B cell (primary cell): ENCODE measurements around the gene PLPPR1. TPM values are rescaled to one million over a fixed set of nuclear protein-coding genes. Genes with fewer than 3 reads are reported as not detected.

Experiments used
- ATAC-seq: fragments of 200-7000 bp; cut with Tn5 transposase; one replicate; pipeline ENCODE4 v1.10.0; 2021; ENCODE audit warnings: low read depth, mild to moderate bottlenecking, moderate number of reproducible peaks, moderate library complexity
- CTCF ChIA-PET: fragments of 350-600 bp; sonication (Branson Sonifier 250); formaldehyde crosslinking; loops from one replicate; lab custom pipeline; 2021; ENCODE audit warnings: antibody characterized with exemption, inconsistent platforms; lab: Charles Lee
- POLR2A ChIA-PET: fragments of 350-600 bp; sonication (Branson Sonifier 250); formaldehyde crosslinking; loops from one replicate; lab custom pipeline; 2021; ENCODE audit warnings: antibody characterized with exemption; lab: Charles Lee
- DNase-seq: peaks from one replicate; pipeline ENCODE4 v3.0.0; 2013
- H2AFZ ChIP-seq: 2 replicates; pipeline ENCODE4 v1.6.1; 2012; ENCODE audit warnings: mild to moderate bottlenecking, low read depth, low read length; ENCODE audit not compliant: insufficient read depth, poor library complexity, severe bottlenecking
- H3K27ac ChIP-seq, 2 donors: 1 replicate in 1 of 2; 2 replicates in 1 of 2; pipeline ENCODE4 v1.5.1; 2012 to 2013; ENCODE audit warnings: low read length in 2 of 2, mild to moderate bottlenecking in 2 of 2, moderate library complexity in 1 of 2
- H3K27me3 ChIP-seq, 4 experiments: fragments of 200-600 bp in 1 of 4; sonication (generic) in 1 of 4; replicated peaks in 1 of 4; 1 replicate in 2 of 4; 2 replicates in 2 of 4; pipeline versions ENCODE4 v1.6.1 to v1.7.0; 2013 to 2016; ENCODE audit warnings: low read length in 3 of 4, mild to moderate bottlenecking in 2 of 4, mixed read lengths in 1 of 4, moderate library complexity in 1 of 4; ENCODE audit not compliant: insufficient read depth in 4 of 4, control insufficient read depth in 3 of 4; ENCODE audit errors: control extremely low read depth in 1 of 4
- H3K36me3 ChIP-seq, 2 experiments: replicated peaks in 1 of 2; 1 replicate in 1 of 2; 2 replicates in 1 of 2; pipeline versions ENCODE4 v1.6.1 to v1.7.1; 2013; ENCODE audit warnings: low read length in 1 of 2; ENCODE audit not compliant: insufficient read depth in 2 of 2, control insufficient read depth in 1 of 2; ENCODE audit errors: control extremely low read depth in 1 of 2, extremely low read depth in 1 of 2
- H3K4me1 ChIP-seq, 2 donors: fragments of 200-600 bp in 1 of 2; sonication (generic) in 1 of 2; 1 replicate in 1 of 2; 2 replicates in 1 of 2; pipeline versions ENCODE4 v1.5.1 to v1.6.1; 2013 to 2017; ENCODE audit warnings: low read length in 2 of 2; ENCODE audit not compliant: control insufficient read depth in 2 of 2, insufficient read depth in 2 of 2
- H3K4me2 ChIP-seq: replicated peaks from 2 replicates; pipeline ENCODE3; 2012; ENCODE audit warnings: mild to moderate bottlenecking, low read depth, low read length; ENCODE audit not compliant: poor library complexity, severe bottlenecking
- H3K4me3 ChIP-seq, 5 experiments: fragments of 200-600 bp in 1 of 5; sonication (generic) in 1 of 5; 1 replicate in 3 of 5; 2 replicates in 2 of 5; pipeline versions ENCODE4 v1.5.1 to v1.7.0; 2011 to 2016; ENCODE audit warnings: low read length in 4 of 5, mild to moderate bottlenecking in 4 of 5, low read depth in 2 of 5, control low read depth in 1 of 5, moderate library complexity in 1 of 5; ENCODE audit not compliant: insufficient read depth in 1 of 5; ENCODE audit errors: control extremely low read depth in 1 of 5, extremely low read depth in 1 of 5
- H3K79me2 ChIP-seq: fragments of 200-600 bp; sonication (generic); one replicate; pipeline ENCODE4 v1.6.0; 2016; ENCODE audit warnings: low read length; ENCODE audit not compliant: control insufficient read depth, insufficient read depth
- H3K9ac ChIP-seq: fragments of 200-600 bp; sonication (generic); 2 replicates; pipeline ENCODE4 v1.6.1; 2017; ENCODE audit warnings: mild to moderate bottlenecking, low read length, moderate library complexity
- H3K9me3 ChIP-seq, 3 donors: one replicate each; pipeline versions ENCODE4 v1.6.1 to v1.7.1; 2013; ENCODE audit warnings: low read length in 2 of 3; ENCODE audit not compliant: control insufficient read depth in 2 of 3, insufficient read depth in 1 of 3; ENCODE audit errors: control extremely low read depth in 1 of 3
- H4K20me1 ChIP-seq: 2 replicates; pipeline ENCODE4 v1.6.0; 2012; ENCODE audit warnings: mild to moderate bottlenecking, low read length; ENCODE audit not compliant: insufficient read depth, control insufficient read depth, poor library complexity, severe bottlenecking
- H3K27ac Mint-ChIP-seq: one replicate; pipeline ENCODE4 v1.8.0; 2021; ENCODE audit warnings: mixed read lengths
- H3K27me3 Mint-ChIP-seq: one replicate; pipeline ENCODE4 v1.8.0; 2021; ENCODE audit warnings: mixed read lengths
- H3K4me1 Mint-ChIP-seq: one replicate; pipeline ENCODE4 v1.8.0; 2021; ENCODE audit warnings: mixed read lengths
- H3K4me3 Mint-ChIP-seq: one replicate; pipeline ENCODE4 v1.8.0; 2021; ENCODE audit warnings: mixed read lengths
- H3K9me3 Mint-ChIP-seq: one replicate; pipeline ENCODE4 v1.8.0; 2022; ENCODE audit warnings: mixed read lengths; ENCODE audit not compliant: insufficient read depth
- CTCF ChIP-seq: fragments of 200-600 bp; IDR thresholded peaks from one replicate; pipeline ENCODE4 v1.8.0; 2022; ENCODE audit warnings: antibody characterized with exemption, mild to moderate bottlenecking
- EZH2 ChIP-seq: IDR thresholded peaks from 2 replicates; pipeline ENCODE4 v1.6.1; 2012; ENCODE audit warnings: borderline replicate concordance, low read depth, mild to moderate bottlenecking, moderate library complexity, low read length; ENCODE audit not compliant: insufficient read depth, poor library complexity, severe bottlenecking
- WGBS: methylation state at CpG from one replicate; pipeline ENCODE4 v1.1.5; 2013; ENCODE audit warnings: missing lambda C conversion rate; ENCODE audit not compliant: insufficient coverage; 5-methylcytosine and 5-hydroxymethylcytosine counted together
- intact Hi-C: fragments of 100-400 bp; cut with micrococcal nuclease; formaldehyde crosslinking; loops from one replicate; pipeline ENCODE4 v1.10.0; 2022
- polyA plus RNA-seq: library from polyadenylated mRNA; depleted of rRNA; stranded (reverse); fragments of >200 nt; gene quantifications from 2 replicates; pipeline ENCODE4 v1.2.3, GENCODE V29; 2012
- total RNA-seq, 2 donors: library from RNA; stranded (reverse); fragments of 120-200 nt in 1 of 2; gene quantifications; 1 replicate in 1 of 2; 2 replicates in 1 of 2; pipeline versions ENCODE4 v1.2.3 to v1.2.4, GENCODE V29; 2013 to 2022

PLPPR1 gene
- total and polyA plus RNA-seq, 2 donors (not counting 1 experiment from before 2014, with no cell fraction given): not detected

DNA sequence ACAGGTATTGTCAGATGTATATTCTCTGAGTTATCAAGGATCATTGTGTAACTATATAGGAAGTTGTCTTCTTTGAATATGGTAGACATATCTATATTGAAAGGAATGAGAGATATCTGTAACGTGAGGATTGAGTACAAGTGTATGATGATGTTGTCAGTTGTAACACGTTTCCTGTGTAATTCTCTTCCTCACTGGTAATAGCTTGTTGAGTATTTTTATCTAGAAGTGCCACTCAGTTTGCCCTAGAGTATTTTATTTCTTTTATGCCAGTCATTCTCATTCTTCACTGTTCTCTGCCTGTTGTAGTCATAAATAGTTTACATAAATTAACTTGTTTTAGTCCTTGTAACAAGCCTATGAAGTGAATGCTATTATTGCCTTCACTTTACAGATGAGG is 184.1 kb downstream of the PLPPR1 start:
- ATAC-seq: no peak
- H3K9me3 Mint-ChIP-seq: no peaks in the 10 kb centered on the region

DNA sequence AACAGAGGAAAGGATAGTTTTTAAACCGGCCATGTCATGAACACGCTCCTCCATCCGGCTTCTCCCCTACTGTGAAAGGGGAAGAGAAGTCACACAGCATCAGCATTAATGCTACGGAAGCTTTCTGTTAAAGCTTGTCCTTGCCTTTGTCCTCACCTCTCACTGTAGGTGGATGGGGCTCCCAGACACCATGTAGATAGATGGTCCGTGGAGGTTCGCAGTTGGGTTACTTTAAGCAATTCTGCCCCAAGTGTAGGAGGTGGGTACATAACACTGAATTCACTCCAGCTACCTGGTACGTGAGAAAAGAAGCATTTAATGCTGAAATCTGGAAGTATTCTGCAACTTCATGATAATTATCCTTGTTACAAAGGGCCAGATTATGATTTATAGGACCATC is 190.5 kb downstream of the PLPPR1 start:
- Histone ChIP-seq H4K20me1 (no peaks in the 10 kb centered on the region), H3K4me1 (no peaks in the 10 kb centered on the region), H3K4me3 (no peak overlapping the region), H3K79me2 (no peaks in the 10 kb centered on the region), H3K9me3 (no peaks in the 10 kb centered on the region), H2AFZ (no peak overlapping the region), H3K4me2 (no peak overlapping the region), H3K9ac (no peak overlapping the region), H3K36me3 (no peaks in the 10 kb centered on the region), H3K27ac (no peak overlapping the region), H3K27me3 (peaks cover 0 to 4% (median 0%) of the 10 kb centered on the region in 4 experiments)
- intact Hi-C loops: no loop called here
- TF ChIP-seq EZH2 (no peak), CTCF (no peak)
- H3K27ac Mint-ChIP-seq: no peak overlapping the region
- 84% methylated on average over 4 of the region's 7 CpGs for WGBS
- ChIA-PET CTCF (no interaction called here), POLR2A (no interaction called here)
- ATAC-seq: no peak
- no peak overlapping the region for H3K4me3 Mint-ChIP-seq
- no peaks in the 10 kb centered on the region for H3K4me1 Mint-ChIP-seq
- DNase-seq: no peak
- H3K9me3 Mint-ChIP-seq: no peaks in the 10 kb centered on the region
- no peaks in the 10 kb centered on the region for H3K27me3 Mint-ChIP-seq

More for the DNA sequence above, 184.1 kb downstream of the PLPPR1 start:
- no peak overlapping the region for H3K4me3 ChIP-seq
- no peak for DNase-seq
- CTCF ChIA-PET: no interaction called here
- no peaks in the 10 kb centered on the region for H3K27me3 Mint-ChIP-seq
- no peak overlapping the region for H3K27ac Mint-ChIP-seq
- POLR2A ChIA-PET: no interaction called here
- H2AFZ ChIP-seq: no peak overlapping the region
- intact Hi-C loops: no loop called here
- no peaks in the 10 kb centered on the region for H3K36me3 ChIP-seq
- H3K27ac ChIP-seq: no peak overlapping the region
- no peak overlapping the region for H3K4me3 Mint-ChIP-seq
- H4K20me1 ChIP-seq: no peaks in the 10 kb centered on the region
- WGBS: no CpG with 5 or more reads among the region's 2 CpGs
- H3K9me3 ChIP-seq: no peaks in the 10 kb centered on the region
- H3K4me1 Mint-ChIP-seq: no peaks in the 10 kb centered on the region
- no peak overlapping the region for H3K9ac ChIP-seq
- H3K27me3 ChIP-seq: no peaks in the 10 kb centered on the region
- H3K79me2 ChIP-seq: no peaks in the 10 kb centered on the region
- no peaks in the 10 kb centered on the region for H3K4me1 ChIP-seq
- no peak overlapping the region for H3K4me2 ChIP-seq
- TF ChIP-seq CTCF (no peak), EZH2 (no peak)
